Measurements from ENCODE around the gene OR10AG1.

OR10AG1 gene

DNA sequence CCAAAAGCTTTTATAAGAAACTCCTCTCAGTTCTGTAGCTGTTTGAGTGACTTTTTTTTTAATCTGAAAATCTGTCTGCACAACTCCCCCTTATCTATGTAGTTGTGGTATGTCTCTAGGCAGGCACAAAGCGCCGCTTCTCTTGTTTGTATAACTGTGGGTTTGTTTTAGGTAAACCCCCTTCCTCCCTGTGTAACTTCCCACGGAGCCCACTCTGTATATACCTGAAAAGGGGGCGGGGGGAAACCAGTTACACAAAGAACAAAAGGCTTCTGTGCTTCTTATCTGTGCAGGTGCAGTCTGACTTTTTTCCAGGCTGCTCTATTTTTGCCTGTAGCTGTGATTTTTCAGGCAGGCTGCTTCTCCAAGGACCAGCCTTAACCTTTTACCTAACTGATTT is 13.2 kb downstream of the OR10AG1 start:
- no peak for DNase-seq (ENCODE audit: low read depth)
- no peak for TF ChIP-seq CTCF (conservative IDR thresholded peaks at IDR 0.05; ENCODE audit: low read length)
- H3K4me3 ChIP-seq (ENCODE audit: low read length) = no peak overlapping the region

DNA sequence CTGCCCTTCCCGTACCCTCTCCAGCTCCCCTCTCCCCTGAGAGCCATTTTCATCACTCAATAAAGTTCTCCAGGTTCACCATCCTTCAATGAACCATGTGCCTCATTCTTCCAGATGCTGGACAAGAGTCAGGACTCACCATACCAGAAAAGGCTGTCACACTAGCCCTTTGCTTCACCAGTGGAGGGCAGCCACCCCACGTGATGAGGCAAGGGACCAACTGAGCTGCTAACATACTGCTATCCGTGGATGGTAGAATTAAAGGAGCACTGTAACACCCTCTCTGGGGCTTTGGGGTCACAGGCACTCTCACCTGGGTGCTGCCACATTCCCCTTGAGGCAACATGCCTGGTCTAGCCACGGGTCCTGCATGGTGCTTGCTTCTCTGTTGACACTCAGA is 20.4 kb downstream of the OR10AG1 start:
- no peak for TF ChIP-seq CTCF (conservative IDR thresholded peaks at IDR 0.05; ENCODE audit: low read length)
- no peak overlapping the region for H3K4me3 ChIP-seq (ENCODE audit: low read length)
- DNase-seq (ENCODE audit: low read depth) = no peak

DNA sequence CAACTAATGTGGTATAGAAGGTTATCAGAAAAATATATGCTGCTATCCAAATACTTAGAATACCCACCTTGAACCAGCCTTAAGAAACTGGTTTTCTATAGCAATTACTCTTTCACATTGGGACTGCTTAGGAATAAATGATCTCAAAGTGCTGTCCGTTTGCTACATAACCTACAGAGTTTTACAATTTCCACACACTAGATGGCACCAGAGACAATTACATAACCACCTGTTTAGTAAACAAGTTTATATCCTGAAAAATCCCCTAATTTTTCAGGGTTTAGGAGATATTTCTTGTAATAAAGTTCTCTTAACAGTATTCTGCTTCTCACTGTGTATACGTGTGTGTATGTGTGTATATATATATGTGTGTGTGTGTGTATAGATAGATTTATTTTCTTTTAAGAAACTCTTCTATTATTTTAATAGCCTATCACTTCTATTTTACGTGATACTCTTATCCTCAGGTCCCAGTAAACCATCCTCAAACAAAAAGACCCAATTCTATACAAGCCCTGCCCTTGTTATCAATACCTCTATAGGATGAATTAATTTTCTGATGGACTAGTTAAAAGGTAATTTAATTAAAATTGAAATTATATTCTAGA is 26.9 kb downstream of the OR10AG1 start:
- DNase-seq (ENCODE audit: low read depth) = peak; percentile 21
- no peak overlapping the region for H3K4me3 ChIP-seq (ENCODE audit: low read length)
- TF ChIP-seq CTCF (conservative IDR thresholded peaks at IDR 0.05; ENCODE audit: low read length) = peak; percentile 48

DNA sequence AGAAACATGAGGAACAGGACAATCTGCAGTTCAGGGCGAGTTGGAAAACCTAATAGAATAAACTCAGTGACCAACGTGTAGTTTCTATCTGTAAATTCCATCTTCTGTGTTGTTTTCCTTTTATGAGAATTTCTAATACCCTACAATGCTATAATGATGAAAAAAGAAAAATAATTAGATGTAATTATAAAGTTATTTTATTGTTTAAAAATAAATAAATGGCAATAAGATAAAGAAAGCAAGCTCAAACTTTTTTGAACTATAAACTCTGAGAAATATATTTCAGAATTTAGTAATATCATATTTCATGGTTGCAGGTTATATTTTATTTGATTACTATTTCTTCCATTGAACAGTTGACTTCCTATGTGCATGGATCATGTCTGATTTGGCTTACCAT is 33.4 kb downstream of the OR10AG1 start, which contains the start of gene OR5I1:
Gene OR5I1, minus strand, starts transcription at position 101 of the 400 bp plus-strand sequence. Its CDS starts 0 bp downstream, at position 101.
- no peak for TF ChIP-seq CTCF (conservative IDR thresholded peaks at IDR 0.05; ENCODE audit: low read length)
- DNase-seq (ENCODE audit: low read depth) = no peak
- H3K4me3 ChIP-seq (ENCODE audit: low read length) = no peak within 1 kb of the TSS

DNA sequence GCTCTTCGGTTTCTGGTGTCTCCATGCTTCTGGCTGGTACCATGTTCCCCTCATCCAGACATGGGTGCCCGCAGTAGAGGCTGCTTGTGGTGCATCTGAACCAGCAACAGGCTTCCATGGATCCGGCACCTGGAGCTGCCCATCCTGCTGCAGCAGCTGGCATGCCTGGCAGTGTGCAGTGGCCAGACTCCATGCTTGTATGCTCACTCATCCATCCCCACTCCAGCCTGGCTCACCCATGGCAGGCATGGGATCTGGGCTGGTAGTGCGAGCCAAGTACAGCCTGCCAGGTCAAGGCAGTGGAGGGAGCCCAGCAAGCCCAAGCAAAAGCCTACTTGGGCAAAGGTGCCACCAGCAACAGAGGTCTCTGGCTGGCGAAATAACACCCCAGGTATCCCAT is 49.2 kb downstream of the OR10AG1 start:
- DNase-seq (ENCODE audit: low read depth) = no peak
- no peak for TF ChIP-seq CTCF (conservative IDR thresholded peaks at IDR 0.05; ENCODE audit: low read length)
- no peak overlapping the region for H3K4me3 ChIP-seq (ENCODE audit: low read length)

Measured in AG10803 (cell line).